ENCODE measurements around the gene PIP5K1B. TPM values are rescaled to one million over a fixed set of nuclear protein-coding genes. Genes with fewer than 3 reads are reported as not detected.
"Not testable (repeated sequence)": the region's sequence is repeated elsewhere in the genome, so short reads cannot be mapped to it uniquely, and the experiment has no call there.

The PIP5K1B gene
- total and polyA plus RNA-seq, 12 donors: 2.1 to 24.0 (median 9.7) TPM

DNA sequence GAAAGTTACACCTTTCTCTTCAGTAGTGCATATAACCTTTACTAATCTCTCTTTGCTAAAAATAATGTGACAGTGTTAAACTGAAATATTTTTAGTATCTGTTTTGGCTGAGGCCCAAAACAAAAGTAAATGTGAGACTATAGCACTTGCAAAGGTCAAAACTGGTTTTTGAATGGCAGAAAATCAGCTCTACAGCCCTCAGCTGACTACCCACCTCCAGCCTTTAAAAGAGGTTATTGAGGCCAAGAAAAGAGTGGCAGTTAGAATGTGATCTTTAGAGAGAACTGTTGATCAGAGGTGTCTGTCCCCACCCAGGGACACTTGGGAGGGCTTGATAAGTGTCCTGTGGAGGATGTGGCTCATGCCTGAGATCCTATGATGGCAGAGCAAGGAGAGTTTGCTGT lies 278.0 kb downstream of the PIP5K1B start:
- intact Hi-C loops (cut with DNase I): no loop called here
- Histone ChIP-seq H3K27me3 (no peaks in the 10 kb centered on the region), H3K4me1 (replicated peaks in 1 of 2) (peaks cover 5 to 15% of the 10 kb centered on the region in 2 donors), H3K27ac (no peak overlapping the region), H3K9me3 (replicated peaks in 1 of 3) (no peaks in the 10 kb centered on the region), H3K4me3 (no peak overlapping the region), H3K36me3 (replicated peaks in 1 of 2) (no peaks in the 10 kb centered on the region)
- no peak for TF ChIP-seq POLR2A (IDR thresholded peaks at IDR 0.05)
- TF ChIP-seq, protein P1, sequence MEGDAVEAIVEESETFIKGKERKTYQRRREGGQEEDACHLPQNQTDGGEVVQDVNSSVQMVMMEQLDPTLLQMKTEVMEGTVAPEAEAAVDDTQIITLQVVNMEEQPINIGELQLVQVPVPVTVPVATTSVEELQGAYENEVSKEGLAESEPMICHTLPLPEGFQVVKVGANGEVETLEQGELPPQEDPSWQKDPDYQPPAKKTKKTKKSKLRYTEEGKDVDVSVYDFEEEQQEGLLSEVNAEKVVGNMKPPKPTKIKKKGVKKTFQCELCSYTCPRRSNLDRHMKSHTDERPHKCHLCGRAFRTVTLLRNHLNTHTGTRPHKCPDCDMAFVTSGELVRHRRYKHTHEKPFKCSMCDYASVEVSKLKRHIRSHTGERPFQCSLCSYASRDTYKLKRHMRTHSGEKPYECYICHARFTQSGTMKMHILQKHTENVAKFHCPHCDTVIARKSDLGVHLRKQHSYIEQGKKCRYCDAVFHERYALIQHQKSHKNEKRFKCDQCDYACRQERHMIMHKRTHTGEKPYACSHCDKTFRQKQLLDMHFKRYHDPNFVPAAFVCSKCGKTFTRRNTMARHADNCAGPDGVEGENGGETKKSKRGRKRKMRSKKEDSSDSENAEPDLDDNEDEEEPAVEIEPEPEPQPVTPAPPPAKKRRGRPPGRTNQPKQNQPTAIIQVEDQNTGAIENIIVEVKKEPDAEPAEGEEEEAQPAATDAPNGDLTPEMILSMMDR (IDR thresholded peaks at IDR 0.05): no peak
- no peak for DNase-seq

DNA sequence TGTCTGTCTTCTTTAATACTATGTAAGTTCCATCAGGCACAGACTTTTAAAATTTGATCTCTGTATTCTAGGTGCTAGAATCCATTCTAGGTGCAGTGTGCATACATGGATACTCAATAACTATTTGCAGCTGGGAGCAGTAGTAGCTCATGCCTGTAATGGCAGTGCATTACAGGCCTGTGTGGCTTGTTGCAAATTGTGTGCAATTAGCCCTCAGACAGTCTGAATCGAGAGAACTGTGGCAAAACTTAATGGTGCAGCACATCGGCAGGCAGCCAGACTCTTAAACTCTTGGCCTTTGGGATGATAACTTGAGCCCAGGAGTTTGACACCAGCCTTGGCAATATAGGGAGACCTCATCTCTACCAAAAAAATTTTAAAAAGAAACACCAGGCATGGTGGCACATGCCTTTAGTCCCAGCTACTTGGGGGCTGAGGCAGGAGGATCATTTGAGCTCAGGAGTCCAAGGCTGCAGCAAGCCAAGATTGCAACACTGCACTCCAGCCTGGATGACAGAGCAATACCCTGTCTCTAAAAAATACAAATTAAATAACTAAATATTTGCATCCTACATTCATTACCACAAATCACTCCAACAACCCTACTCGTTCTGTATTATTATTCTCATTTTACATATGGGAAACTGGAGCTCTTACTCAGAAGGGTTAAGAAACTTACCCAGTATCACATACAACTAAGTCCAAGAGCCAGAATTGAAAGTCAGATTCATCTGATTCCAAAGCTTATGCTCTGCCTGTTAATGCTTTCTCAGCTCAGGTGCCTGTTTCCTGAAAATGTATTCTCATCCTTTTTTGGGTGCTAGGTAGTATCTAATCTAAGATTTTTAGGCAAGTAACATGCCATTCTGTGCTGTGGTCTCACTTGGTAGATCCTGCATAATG lies 278.7 kb downstream of the PIP5K1B start:
- H3K4me1 ChIP-seq (replicated peaks in 1 of 2): peaks cover 5 to 15% of the 10 kb centered on the region in 2 donors
- H3K27me3 ChIP-seq: no peaks in the 10 kb centered on the region
- WGBS, 4 donors: 82 to 87% (median 84%) methylated on average over 3 of the region's 3 CpGs
- intact Hi-C loops (cut with DNase I): no loop called here
- H3K4me3 ChIP-seq: no peak overlapping the region
- DNase-seq: no peak
- TF ChIP-seq, protein P1 (IDR thresholded peaks at IDR 0.05): no peak
- no peak for TF ChIP-seq POLR2A (IDR thresholded peaks at IDR 0.05)
- no peaks in the 10 kb centered on the region for H3K9me3 ChIP-seq (replicated peaks in 1 of 3)
- no peaks in the 10 kb centered on the region for H3K36me3 ChIP-seq (replicated peaks in 1 of 2)
- H3K27ac ChIP-seq: no peak overlapping the region

DNA sequence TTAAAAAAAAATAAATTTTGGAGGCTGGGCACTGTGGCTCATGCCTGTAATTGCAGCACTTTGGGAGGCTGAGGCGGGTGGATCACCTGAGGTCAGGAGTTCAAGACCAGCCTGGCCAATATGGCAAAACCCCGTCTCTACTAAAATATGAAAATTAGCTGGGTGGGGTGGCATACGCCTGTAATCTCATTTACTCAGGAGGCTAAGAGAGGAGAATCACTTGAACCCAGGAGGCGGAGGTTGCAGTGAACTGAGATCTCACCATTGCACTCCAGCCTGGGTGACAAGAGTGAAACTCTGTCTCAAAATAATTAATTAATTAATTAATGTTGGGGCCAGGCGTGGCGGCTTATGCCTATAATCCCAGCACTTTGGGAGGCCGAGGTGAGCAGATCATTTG lies 281.9 kb downstream of the PIP5K1B start:
- intact Hi-C loops (cut with DNase I): not testable (repeated sequence)

DNA sequence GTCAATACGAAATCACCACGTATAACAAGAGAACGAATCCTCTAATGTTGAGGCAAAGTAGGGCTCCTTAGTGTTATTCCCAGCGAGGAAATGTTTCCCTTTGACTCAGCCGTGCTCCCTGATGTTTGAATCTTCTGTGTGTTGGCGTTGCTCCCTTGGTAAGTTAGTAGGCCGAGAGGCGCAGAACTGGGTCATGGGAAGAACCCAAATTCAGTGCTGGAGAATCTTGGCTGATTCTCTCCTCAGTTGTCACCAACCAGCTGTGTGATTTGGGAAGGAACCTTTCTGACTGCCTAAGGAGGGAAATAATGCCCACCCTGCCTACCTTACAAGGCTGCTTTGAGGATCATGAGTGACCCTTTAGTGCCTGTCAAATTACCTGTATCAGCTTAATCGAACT lies 286.4 kb downstream of the PIP5K1B start:
- intact Hi-C loops (cut with DNase I): loop anchor here (10.0 kb wide), 1 partner anchor 57 kb away; no protein-coding TSS in a partner anchor
- Histone ChIP-seq H3K9me3 (replicated peaks in 1 of 3) (no peaks in the 10 kb centered on the region), H3K27ac (no peak overlapping the region), H3K27me3 (no peaks in the 10 kb centered on the region), H3K36me3 (replicated peaks in 1 of 2) (no peaks in the 10 kb centered on the region), H3K4me1 (replicated peaks in 1 of 2) (no peaks in the 10 kb centered on the region), H3K4me3 (no peak overlapping the region)
- peak in 1 of 7 donors; percentile 2 for DNase-seq
- TF ChIP-seq POLR2A (IDR thresholded peaks at IDR 0.05): no peak
- TF ChIP-seq, protein P1 (IDR thresholded peaks at IDR 0.05): no peak
- WGBS, 4 donors: 73 to 84% (median 81%) methylated on average over 8 to 9 of the region's 9 CpGs

More for the DNA sequence above, 281.9 kb downstream of the PIP5K1B start:
- H3K36me3 ChIP-seq (replicated peaks in 1 of 2); H3K4me3 ChIP-seq; H3K27ac ChIP-seq; H3K9me3 ChIP-seq (replicated peaks in 1 of 3); H3K4me1 ChIP-seq (replicated peaks in 1 of 2); H3K27me3 ChIP-seq; DNase-seq: not testable (repeated sequence)
- 94 to 97% (median 97%) methylated on average over 7 of the region's 7 CpGs for WGBS, 4 donors
